GM21423 (cell line): ENCODE results near the gene TSKU.

Source experiments
- ATAC-seq: cut with Tn5 transposase; IDR thresholded peaks from one replicate; pipeline ENCODE4 v1.9.1; 2021; ENCODE audit warnings: mild to moderate bottlenecking, moderate library complexity; ENCODE audit not compliant: unreplicated experiment

TSKU gene

DNA sequence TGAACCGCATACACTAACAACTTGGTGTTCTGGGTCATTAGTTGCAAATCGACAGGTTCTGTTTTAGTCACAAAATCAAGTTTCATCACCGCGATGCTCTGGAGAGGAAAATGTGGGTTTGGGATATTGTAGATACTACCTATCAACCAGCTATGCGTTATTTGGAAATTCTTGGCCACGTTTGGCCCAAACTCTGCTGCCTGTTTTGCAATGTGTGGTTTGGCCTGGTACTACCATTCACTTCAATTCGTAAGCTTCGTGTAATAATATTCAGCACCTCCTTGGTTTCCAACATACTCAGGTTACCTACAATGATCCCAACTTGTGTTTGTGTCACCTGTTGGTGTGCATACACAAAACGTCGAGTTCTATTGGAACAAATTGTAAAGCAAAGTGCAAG lies 61.4 kb downstream of the TSKU start:
- no peak for ATAC-seq

DNA sequence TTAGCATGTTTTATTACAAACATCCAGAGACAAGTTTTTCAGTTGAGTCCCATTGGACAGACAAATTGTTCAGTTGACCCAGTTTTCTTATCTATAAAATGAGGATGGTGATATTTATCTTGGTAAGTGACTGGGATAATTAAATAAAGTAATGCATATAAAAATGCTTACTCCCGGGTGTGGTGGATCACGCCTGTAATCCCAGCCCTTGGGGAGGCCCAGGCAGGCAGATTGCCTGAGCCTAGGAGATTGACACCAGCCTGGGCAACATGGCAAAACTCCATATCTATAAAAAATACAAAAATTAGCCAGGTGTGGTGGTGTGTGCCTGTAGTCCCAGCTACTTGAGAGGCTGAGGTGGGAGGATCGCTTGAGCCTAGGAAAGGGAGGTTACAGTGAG lies 61.9 kb downstream of the TSKU start:
- ATAC-seq = no peak

DNA sequence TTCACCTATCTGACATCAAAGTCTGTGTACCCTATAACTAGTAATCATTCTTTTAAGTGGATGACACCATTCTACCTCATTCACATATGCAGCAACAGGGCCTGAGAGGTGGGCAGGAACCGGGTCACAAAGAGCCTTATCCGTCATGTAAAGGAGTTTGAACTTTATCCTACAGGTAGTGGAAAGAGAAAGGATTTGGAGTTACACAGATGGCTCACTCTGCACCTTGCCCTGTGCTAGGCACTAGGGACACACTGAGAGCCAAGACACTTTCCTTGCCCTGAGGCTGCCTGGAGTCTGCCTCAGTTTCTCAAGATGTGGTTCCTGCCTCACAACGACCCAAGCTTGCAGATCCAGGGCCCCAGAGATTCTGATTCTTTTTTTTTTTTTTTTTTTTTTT lies 63.3 kb downstream of the TSKU start:
- no peak for ATAC-seq
